Activated naive CD4-positive, alpha-beta T cell treated with anti-CD3 and anti-CD28 coated beads, Interleukin-2, amount 10 ng/mL, durations not matched to agents 7 days and 5 days (primary cell): ENCODE data around the gene FUT7.

ENCODE experiments used
- CTCF ChIA-PET: fragments of 350-600 bp; sonication (Branson Sonifier 250); formaldehyde crosslinking; loops from one replicate; lab custom pipeline; 2021; ENCODE audit warnings: antibody characterized with exemption; lab: Charles Lee
- DNase-seq: peaks from one replicate; pipeline ENCODE4 v3.0.0-alpha.2; 2020
- H3K27ac Mint-ChIP-seq: one replicate; pipeline ENCODE4 v1.8.0; 2021; ENCODE audit warnings: mild to moderate bottlenecking, moderate library complexity, mixed read lengths
- H3K27me3 Mint-ChIP-seq: one replicate; pipeline ENCODE4 v1.8.0; 2021; ENCODE audit warnings: mild to moderate bottlenecking, mixed read lengths
- H3K36me3 Mint-ChIP-seq: one replicate; pipeline ENCODE4 v1.8.0; 2021; ENCODE audit warnings: mixed read lengths
- H3K4me1 Mint-ChIP-seq: one replicate; pipeline ENCODE4 v1.8.0; 2021; ENCODE audit warnings: mixed read lengths
- H3K4me3 Mint-ChIP-seq: one replicate; pipeline ENCODE4 v1.8.0; 2021; ENCODE audit warnings: mild to moderate bottlenecking, moderate library complexity, mixed read lengths
- H3K9me3 Mint-ChIP-seq: one replicate; pipeline ENCODE4 v1.8.0; 2021; ENCODE audit warnings: mixed read lengths

FUT7 gene

DNA sequence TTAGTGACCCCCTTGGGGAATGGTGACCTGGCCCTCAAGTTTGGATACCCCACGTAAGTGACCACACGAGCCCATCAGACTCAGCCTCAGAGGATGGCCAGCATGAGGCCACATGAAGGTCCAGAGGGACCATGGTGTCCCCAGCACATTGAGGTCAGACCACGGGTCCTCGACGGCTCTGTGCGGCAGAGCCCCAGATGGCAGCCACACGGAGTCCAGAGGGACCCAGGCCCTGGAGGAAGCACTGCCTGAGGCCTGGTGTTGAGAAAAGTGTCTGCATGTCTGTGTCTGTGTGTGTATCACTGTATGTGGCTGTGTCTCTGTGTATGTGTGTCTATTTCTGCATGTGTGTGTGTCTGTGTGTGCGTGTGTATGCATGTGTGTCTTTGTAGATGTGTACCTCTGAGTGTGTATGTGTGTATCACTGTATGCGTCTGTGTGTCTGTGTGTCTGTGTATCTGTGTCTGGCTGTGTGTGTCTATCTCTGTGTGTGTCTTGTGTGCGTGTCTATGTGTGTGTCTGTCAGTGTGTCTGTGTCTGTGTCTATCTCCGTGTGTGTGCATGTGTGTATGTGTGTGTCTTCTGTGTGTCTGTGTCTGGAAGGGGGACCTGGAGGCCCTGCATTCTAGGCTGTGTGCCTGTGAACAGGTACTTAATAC lies 48.1 kb downstream of the FUT7 start:
- no peak for DNase-seq
- Mint-ChIP-seq H3K27ac (no peak overlapping the region), H3K4me3 (no peak overlapping the region), H3K4me1 (no peaks in the 10 kb centered on the region), H3K9me3 (no peaks in the 10 kb centered on the region), H3K36me3 (no peaks in the 10 kb centered on the region), H3K27me3 (peaks cover 94% of the 10 kb centered on the region)
- CTCF ChIA-PET, result no interaction called here

GRCh38 chr9:136983167-136983566 lies 48.7 kb downstream of the FUT7 start:
- no peak for DNase-seq
- peaks cover 88% of the 10 kb centered on the region for H3K27me3 Mint-ChIP-seq
- no peaks in the 10 kb centered on the region for H3K9me3 Mint-ChIP-seq
- CTCF ChIA-PET, result no interaction called here
- no peaks in the 10 kb centered on the region for H3K36me3 Mint-ChIP-seq
- no peak overlapping the region for H3K27ac Mint-ChIP-seq
- H3K4me3 Mint-ChIP-seq, result no peak overlapping the region
- H3K4me1 Mint-ChIP-seq, result no peaks in the 10 kb centered on the region

DNA sequence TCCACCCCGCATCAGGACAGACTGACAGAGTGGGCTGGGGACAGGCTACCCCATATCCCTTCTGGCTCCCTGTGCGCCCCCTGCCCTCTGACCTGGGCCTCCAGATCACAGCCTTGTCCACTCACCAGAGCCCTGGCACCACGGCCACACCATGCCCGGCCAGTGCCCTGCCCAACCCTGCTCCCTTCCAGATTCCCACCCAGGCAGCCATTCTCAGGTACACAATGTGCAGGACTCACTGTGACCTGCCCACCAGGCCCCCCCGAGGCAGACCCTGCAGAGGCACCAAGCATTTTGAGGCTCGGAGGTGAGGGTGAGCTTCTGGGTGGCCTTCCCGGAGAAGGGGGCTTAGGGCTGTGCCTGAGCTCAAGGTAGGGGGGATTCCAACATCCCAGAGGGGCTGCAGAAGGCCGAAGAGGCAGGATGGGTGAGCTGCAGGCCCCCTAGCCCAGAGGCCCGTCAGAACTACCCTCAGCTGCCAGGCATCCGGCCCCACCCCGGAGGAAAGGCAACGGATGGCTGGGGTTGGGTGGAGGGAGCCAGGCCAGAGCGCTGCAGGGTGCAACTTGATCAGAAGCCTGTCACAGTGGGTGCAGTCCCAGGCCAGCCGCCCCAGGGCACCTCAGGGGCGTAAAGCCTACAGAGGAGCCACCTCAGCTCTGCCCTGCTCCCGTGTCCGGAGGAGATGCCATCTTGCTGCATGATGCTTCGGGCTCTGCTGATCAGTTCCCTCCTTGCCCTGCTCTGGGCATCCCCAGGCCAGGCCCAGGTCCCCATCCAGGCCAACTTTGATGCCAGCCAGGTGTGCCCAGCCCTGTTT lies 49.4 kb downstream of the FUT7 start, which contains the start of gene LCNL1:
Gene LCNL1, plus strand, starts transcription at position 762 of the 820 bp plus-strand sequence. CDS start 594 bp downstream, outside the sequence.
- CTCF ChIA-PET, result no interaction called here
- no peak within 1 kb of the TSS for H3K4me3 Mint-ChIP-seq
- DNase-seq, result no peak
- H3K27me3 Mint-ChIP-seq, result peaks cover 86% of the 10 kb centered on the region
- H3K36me3 Mint-ChIP-seq, result no peaks in the 10 kb centered on the region
- H3K9me3 Mint-ChIP-seq, result no peaks in the 10 kb centered on the region
- H3K27ac Mint-ChIP-seq, result no peak within 1 kb of the TSS
- no peaks in the 10 kb centered on the region for H3K4me1 Mint-ChIP-seq

DNA sequence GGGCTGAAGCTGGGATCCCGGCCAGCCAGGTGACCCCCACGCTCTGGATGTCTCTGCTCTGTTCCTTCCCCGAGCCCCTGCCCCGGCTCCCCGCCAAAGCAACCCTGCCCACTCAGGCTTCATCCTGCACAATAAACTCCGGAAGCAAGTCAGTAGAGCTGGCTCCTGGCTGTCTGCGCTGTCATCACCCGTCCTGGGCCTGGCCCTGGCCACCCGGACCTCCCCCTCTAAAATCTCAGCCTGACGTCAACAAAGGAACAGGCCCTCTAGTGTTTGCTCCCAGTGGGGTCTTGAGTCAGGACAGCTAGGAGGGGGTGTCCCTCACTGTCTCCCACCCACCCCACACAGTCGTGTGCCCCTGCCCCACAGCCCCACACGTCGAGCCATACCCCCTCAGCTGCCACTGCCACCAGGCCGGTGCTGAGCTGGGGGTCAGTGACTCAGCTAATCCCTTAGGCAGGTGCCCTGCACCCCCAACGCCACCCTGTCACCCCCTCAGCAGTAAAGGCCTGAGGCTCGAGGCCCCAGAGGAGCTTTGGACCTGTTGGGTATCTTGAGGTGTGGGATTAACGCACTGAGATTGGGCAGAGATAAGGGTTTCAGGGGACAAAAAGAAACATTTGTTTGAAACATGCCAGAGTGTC lies 50.2 kb downstream of the FUT7 start:
- DNase-seq, result no peak
- Mint-ChIP-seq H3K4me3 (no peak overlapping the region), H3K27me3 (peaks cover 86% of the 10 kb centered on the region), H3K9me3 (no peaks in the 10 kb centered on the region), H3K27ac (no peak overlapping the region), H3K4me1 (no peaks in the 10 kb centered on the region), H3K36me3 (no peaks in the 10 kb centered on the region)
- CTCF ChIA-PET, result no interaction called here

DNA sequence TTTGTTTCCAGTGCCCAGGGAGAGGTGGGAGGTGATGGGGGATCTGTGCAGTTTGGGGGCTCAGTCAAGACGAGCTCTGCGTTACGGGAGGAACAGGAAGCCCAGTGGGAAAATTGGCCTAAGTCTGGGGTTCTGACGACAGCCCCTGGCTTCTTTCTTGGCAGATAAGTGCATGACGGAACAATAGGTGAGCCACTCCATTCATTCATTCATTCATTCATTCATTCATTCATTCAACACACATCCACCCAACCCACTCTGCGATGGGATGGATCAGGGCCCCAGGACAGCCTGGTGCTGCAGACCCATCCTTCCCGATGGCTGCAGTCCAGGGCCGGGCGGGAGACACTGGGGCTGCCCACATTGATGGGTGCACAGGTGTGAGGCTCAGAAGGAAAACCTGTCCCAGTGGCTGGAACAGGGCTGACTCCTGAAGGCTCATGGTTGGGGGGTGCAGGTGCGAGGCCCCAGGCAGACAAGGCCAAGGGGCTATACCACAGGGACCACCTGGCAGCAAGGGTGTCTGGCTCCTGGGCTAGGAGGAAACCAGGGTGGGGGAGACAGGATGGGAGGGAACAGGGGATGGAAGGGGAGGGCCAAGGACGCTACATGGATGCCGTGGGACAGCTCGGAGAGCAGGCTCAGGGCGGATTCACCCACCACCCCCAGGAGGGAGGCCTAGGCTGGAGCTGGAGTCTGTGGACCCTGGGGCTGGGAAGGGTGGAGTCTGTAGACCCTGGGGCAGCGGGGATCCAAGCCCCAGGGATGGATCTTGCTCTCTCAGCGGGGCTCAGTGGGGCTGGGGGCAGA lies 51.0 kb downstream of the FUT7 start:
- no peak for DNase-seq
- Mint-ChIP-seq H3K4me3 (no peak overlapping the region), H3K36me3 (no peaks in the 10 kb centered on the region), H3K27me3 (peaks cover 86% of the 10 kb centered on the region), H3K4me1 (peaks cover 6% of the 10 kb centered on the region), H3K9me3 (no peaks in the 10 kb centered on the region), H3K27ac (no peak overlapping the region)
- CTCF ChIA-PET, result no interaction called here
